NCI-H748 (cell line): ENCODE data around the gene TMED8.
A peak's percentile ranks its signal among the peaks of the same experiment; 100 is the strongest.
"Not testable (repeated sequence)": the region's sequence is repeated elsewhere in the genome, so short reads cannot be mapped to it uniquely, and the experiment has no call there.

Experiments
- DNase-seq: peaks from one replicate; lab custom pipeline; 2025; ENCODE audit not compliant: unreplicated experiment; lab: John Stamatoyannopoulos, UW

TMED8 gene

GRCh38 chr14:77376771-77377501 is at the start of gene TMED8, which contains the start of gene SAMD15:
TSS of gene TMED8 (minus strand) at chr14:77377094. CDS start at chr14:77377053, 41 bp downstream.
TSS of gene SAMD15 (plus strand) at chr14:77377379. CDS start at chr14:77377419, 40 bp downstream.
- peak; percentile 88 for DNase-seq

- no peak for DNase-seq
Measured at GRCh38 chr14:77426396-77426795, 49.5 kb upstream of the TMED8 start.

GRCh38 chr14:77424862-77425261 is 48.0 kb upstream of the TMED8 start:
- no peak for DNase-seq

- no peak for DNase-seq
Measured at GRCh38 chr14:77423423-77423822, 46.5 kb upstream of the TMED8 start, which contains the start of gene NOXRED1. TSS of gene NOXRED1 (minus strand) at chr14:77423523. CDS start at chr14:77422889, 634 bp downstream.

GRCh38 chr14:77421201-77421600 is 44.3 kb upstream of the TMED8 start:
- no peak for DNase-seq

- DNase-seq, result no peak
Measured at GRCh38 chr14:77416836-77417235, 39.9 kb upstream of the TMED8 start.

GRCh38 chr14:77416098-77416497 is 39.2 kb upstream of the TMED8 start:
- not testable (repeated sequence) for DNase-seq

GRCh38 chr14:77415403-77416030 is 38.6 kb upstream of the TMED8 start:
- not testable (repeated sequence) for DNase-seq

GRCh38 chr14:77409131-77409533 is 32.2 kb upstream of the TMED8 start:
- DNase-seq, result no peak

- DNase-seq, result no peak
Measured at GRCh38 chr14:77407158-77407557, 30.3 kb upstream of the TMED8 start.

- no peak for DNase-seq
Measured at GRCh38 chr14:77406718-77407117, 29.8 kb upstream of the TMED8 start.

- no peak for DNase-seq
Measured at GRCh38 chr14:77406086-77406485, 29.2 kb upstream of the TMED8 start.

GRCh38 chr14:77403768-77404167 is 26.9 kb upstream of the TMED8 start:
- DNase-seq, result no peak

GRCh38 chr14:77400216-77400615 is 23.3 kb upstream of the TMED8 start:
- no peak for DNase-seq

- no peak for DNase-seq
Measured at GRCh38 chr14:77390188-77390587, 13.3 kb upstream of the TMED8 start.

GRCh38 chr14:77378701-77379100 is 1.8 kb upstream of the TMED8 start:
- DNase-seq, result no peak

GRCh38 chr14:77377502-77377844 is 579 bp upstream of the TMED8 start:
- DNase-seq, result no peak

- DNase-seq, result peak; percentile 53
Measured at GRCh38 chr14:77375973-77376770, 722 bp downstream of the TMED8 start.

GRCh38 chr14:77375164-77375950 is 1.5 kb downstream of the TMED8 start:
- peak; percentile 34 for DNase-seq

GRCh38 chr14:77372304-77372841 is 4.5 kb downstream of the TMED8 start:
- no peak for DNase-seq

- no peak for DNase-seq
Measured at GRCh38 chr14:77369285-77369684, 7.6 kb downstream of the TMED8 start.
